ENCODE results near the gene RPS18. TPM values are rescaled to one million over a fixed set of nuclear protein-coding genes. Genes with fewer than 3 reads are reported as not detected.

The RPS18 gene
- total and polyA plus RNA-seq, 9 of the 15 experiments (the other 6 are each of a cell fraction or from before 2014, with no cell fraction given): 5,023 to 17,516 (median 8,131) TPM

GRCh38 chr6:33247977-33248642, 23.8 kb upstream of the RPS18 start (continued):
- TF ChIP-seq PKNOX1 (IDR thresholded peaks at IDR 0.05): peak; percentile 8; the same call in 1 of the 2 replicates
- no peak for TF ChIP-seq HIVEP1 (CRISPR knock-in tag; IDR thresholded peaks at IDR 0.05)
- TF ChIP-seq SMC3 (conservative IDR thresholded peaks at IDR 0.05; ENCODE audit: insufficient read depth, low read depth, low read length): peak; percentile 82
- TF ChIP-seq THAP7 (CRISPR knock-in tag; IDR thresholded peaks at IDR 0.05): no peak
- no peak for TF ChIP-seq GABPB1 (CRISPR knock-in tag; IDR thresholded peaks at IDR 0.05)
- no peak for TF ChIP-seq ATF3 (IDR thresholded peaks at IDR 0.05)
- 0 out of 2 replicates have a peak, but pooled peaks have one; percentile 22 for TF ChIP-seq ATF3 (CRISPR knock-in tag; conservative IDR thresholded peaks at IDR 0.05)
- TF ChIP-seq SNRNP70 (optimal IDR thresholded peaks at IDR 0.05; ENCODE audit: low read depth, low read length): no peak
- no peak for TF ChIP-seq TCF3 (CRISPR knock-in tag; IDR thresholded peaks at IDR 0.05)
- TF ChIP-seq ZNF699 (CRISPR knock-in tag; IDR thresholded peaks at IDR 0.05; ENCODE audit: insufficient replicate concordance): no peak
- peak; percentile 47; the same call in 1 of the 2 replicates for TF ChIP-seq ZBTB33 (CRISPR knock-in tag; IDR thresholded peaks at IDR 0.05)
- TF ChIP-seq CC2D1A (IDR thresholded peaks at IDR 0.05): peak; percentile 90
- TF ChIP-seq ZKSCAN1 (IDR thresholded peaks at IDR 0.05; ENCODE audit: low read depth, low read length): 0 out of 2 replicates have a peak, but pooled peaks have one; percentile 9
- TF ChIP-seq AFF4 (CRISPR knock-in tag; IDR thresholded peaks at IDR 0.05): no peak
- no peak for TF ChIP-seq KLF13 (tag; IDR thresholded peaks at IDR 0.05; ENCODE audit: borderline replicate concordance, low read depth)
- no peak for TF ChIP-seq PHF8 (IDR thresholded peaks at IDR 0.05; ENCODE audit: borderline replicate concordance, low read length)
- TF ChIP-seq CXXC5 (CRISPR knock-in tag; IDR thresholded peaks at IDR 0.05): peak; percentile 35
- TF ChIP-seq ETV1 (tag; conservative IDR thresholded peaks at IDR 0.05; ENCODE audit: low read depth): no peak
- no peak for TF ChIP-seq CEBPG (CRISPR knock-in tag; IDR thresholded peaks at IDR 0.05)
- TF ChIP-seq CEBPG (tag; conservative IDR thresholded peaks at IDR 0.05 in 1 of 2, IDR thresholded peaks at IDR 0.05 in 1 of 2): no peak

Data from K562 (cell line).